SH-SY5Y (cell line): ENCODE data around the gene SCAF11.

Experiments used
- GATA2 ChIP-seq: IDR thresholded peaks from 2 replicates; pipeline ENCODE4 v1.6.1; 2011; ENCODE audit warnings: mild to moderate bottlenecking, low read depth, low read length
- GATA3 ChIP-seq: IDR thresholded peaks from 2 replicates; pipeline ENCODE4 v1.6.1; 2011; ENCODE audit warnings: low read depth, mild to moderate bottlenecking, low read length, moderate library complexity

DNA sequence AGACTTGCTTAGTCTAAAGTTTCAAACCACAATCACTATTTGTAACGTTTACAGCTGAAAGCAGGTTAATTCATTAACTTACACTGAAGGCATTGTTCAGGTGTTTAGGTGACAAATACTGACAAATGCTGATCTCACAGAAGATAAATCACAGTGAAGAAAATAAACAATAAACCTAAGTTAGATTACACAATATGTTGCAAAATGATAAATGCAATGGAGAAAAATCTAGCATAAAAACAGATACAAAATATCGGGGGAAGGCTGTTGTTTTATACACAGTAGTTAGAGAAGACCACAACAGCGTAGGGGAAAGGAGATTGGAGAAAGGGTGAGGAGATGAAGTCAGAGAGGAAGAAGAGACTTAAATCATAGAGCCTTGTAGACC, 3.0 kb downstream of the SCAF11 start:
- TF ChIP-seq GATA2, result no peak
- no peak for TF ChIP-seq GATA3
